ENCODE data around the gene PLEKHG1. TPM values are rescaled to one million over a fixed set of nuclear protein-coding genes. Genes with fewer than 3 reads are reported as not detected.

Gene PLEKHG1
- total and polyA plus RNA-seq, 3 donors from 2014 or later, result 16.1 to 130 (median 104) TPM

- Histone ChIP-seq H3K27me3 (no peaks in the 10 kb centered on the region), H3K4me3 (no peak overlapping the region), H3K27ac (no peak overlapping the region), H3K4me1 (no peaks in the 10 kb centered on the region), H3K36me3 (ENCODE audit: low read depth, missing control alignments) (no peaks in the 10 kb centered on the region), H3K9me3 (no peaks in the 10 kb centered on the region)
- no peak for DNase-seq
- WGBS, 2 donors, result 81 to 88% methylated on average over 11 to 13 of the region's 13 CpGs
- no peak for TF ChIP-seq CTCF (IDR thresholded peaks at IDR 0.05)
- TF ChIP-seq POLR2A (IDR thresholded peaks at IDR 0.05), result no peak
- intact Hi-C loops (cut with DNase I; ENCODE audit: low total_unique reads), result no loop called here
These were observed 33.2 kb downstream of the PLEKHG1 start for GRCh38 chr6:150632785-150633485.

GRCh38 chr6:150633486-150633834 is 33.8 kb downstream of the PLEKHG1 start:
- Histone ChIP-seq H3K27me3 (no peaks in the 10 kb centered on the region), H3K4me1 (no peaks in the 10 kb centered on the region), H3K36me3 (ENCODE audit: low read depth, missing control alignments) (no peaks in the 10 kb centered on the region), H3K27ac (no peak overlapping the region), H3K4me3 (no peak overlapping the region), H3K9me3 (no peaks in the 10 kb centered on the region)
- DNase-seq, result no peak
- TF ChIP-seq CTCF (IDR thresholded peaks at IDR 0.05) (no peak), POLR2A (IDR thresholded peaks at IDR 0.05) (no peak)
- intact Hi-C loops (cut with DNase I; ENCODE audit: low total_unique reads), result no loop called here
- 85 to 93% methylated on average over 4 of the region's 4 CpGs for WGBS, 2 donors

- H3K27ac ChIP-seq, result no peak overlapping the region
These were observed 34.7 kb downstream of the PLEKHG1 start for GRCh38 chr6:150634176-150634963.

GRCh38 chr6:150634964-150635292 is 35.2 kb downstream of the PLEKHG1 start:
- no peaks in the 10 kb centered on the region for H3K36me3 ChIP-seq (ENCODE audit: low read depth, missing control alignments)
- DNase-seq, result no peak
- no peaks in the 10 kb centered on the region for H3K9me3 ChIP-seq
- 56 to 70% methylated on average over 1 of the region's 1 CpG for WGBS, 2 donors
- TF ChIP-seq POLR2A (IDR thresholded peaks at IDR 0.05), result no peak
- TF ChIP-seq CTCF (IDR thresholded peaks at IDR 0.05), result no peak
- no peak overlapping the region for H3K4me3 ChIP-seq
- H3K27ac ChIP-seq, result peak overlapping the region in 1 of 2 donors; percentile 47
- no peaks in the 10 kb centered on the region for H3K27me3 ChIP-seq
- intact Hi-C loops (cut with DNase I; ENCODE audit: low total_unique reads), result no loop called here
- no peaks in the 10 kb centered on the region for H3K4me1 ChIP-seq

More at GRCh38 chr6:150634176-150634963, 34.7 kb downstream of the PLEKHG1 start:
- WGBS, 2 donors, result 59 to 73% methylated on average over 4 of the region's 4 CpGs
- TF ChIP-seq POLR2A (IDR thresholded peaks at IDR 0.05) (no peak), CTCF (IDR thresholded peaks at IDR 0.05) (no peak)
- Histone ChIP-seq H3K4me3 (no peak overlapping the region), H3K36me3 (ENCODE audit: low read depth, missing control alignments) (no peaks in the 10 kb centered on the region), H3K9me3 (no peaks in the 10 kb centered on the region), H3K27me3 (no peaks in the 10 kb centered on the region), H3K4me1 (no peaks in the 10 kb centered on the region)
- intact Hi-C loops (cut with DNase I; ENCODE audit: low total_unique reads), result no loop called here
- no peak for DNase-seq

All from testis (tissue), 3 donors.